Hippocampal formation (tissue), 2 donors: ENCODE data around the gene CCDC88B.

Experiments used
- DNase-seq, 2 donors: peaks; one replicate each; lab custom pipeline; 2025; lab: John Stamatoyannopoulos, UW

Gene CCDC88B

DNA sequence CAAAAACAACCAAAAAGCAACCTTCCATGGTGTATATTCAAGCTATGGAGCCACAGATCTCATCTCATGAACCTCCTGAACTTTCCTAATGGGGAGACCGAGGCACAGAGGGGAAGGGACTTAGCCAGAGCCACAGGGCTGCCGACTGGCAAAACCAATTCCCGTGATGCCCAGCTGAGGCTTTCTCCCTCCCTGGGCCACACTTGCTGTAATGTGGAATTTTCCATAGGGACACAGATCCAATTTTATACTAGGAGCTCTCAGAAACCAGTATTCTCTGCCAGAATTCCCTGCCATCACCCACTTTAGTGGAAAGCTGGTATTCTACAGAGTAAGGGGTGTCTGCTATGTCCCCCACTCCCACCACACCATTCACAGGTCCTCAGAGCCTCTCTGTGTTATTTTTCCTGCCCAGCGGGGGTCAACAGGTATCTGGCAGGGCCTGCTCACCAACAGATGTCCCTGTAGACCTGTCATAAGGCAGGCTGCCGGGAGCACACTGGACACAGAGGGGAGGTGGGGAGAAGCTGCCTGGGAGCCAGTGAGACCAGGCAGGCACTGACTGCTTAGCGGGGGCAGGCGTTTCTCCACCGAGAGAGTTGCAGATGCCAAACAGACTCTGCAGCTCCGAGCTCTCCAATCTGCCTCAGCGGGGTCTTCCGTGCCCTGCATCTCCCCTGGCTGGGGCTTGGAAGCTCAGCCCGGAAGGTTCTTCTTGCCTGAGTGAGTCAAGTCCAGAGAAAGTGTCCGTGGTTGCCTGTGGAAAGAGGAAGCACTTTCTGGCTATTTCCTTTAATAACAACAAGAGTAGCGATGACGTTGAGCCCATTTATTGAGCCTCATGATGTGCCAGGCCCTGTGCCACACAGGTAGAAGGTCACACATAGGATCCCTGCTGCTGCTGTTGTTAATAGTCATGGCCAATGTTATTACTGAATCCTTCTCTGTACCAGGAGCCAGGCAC is 45.3 kb downstream of the CCDC88B start:
- DNase-seq = no peak

DNA sequence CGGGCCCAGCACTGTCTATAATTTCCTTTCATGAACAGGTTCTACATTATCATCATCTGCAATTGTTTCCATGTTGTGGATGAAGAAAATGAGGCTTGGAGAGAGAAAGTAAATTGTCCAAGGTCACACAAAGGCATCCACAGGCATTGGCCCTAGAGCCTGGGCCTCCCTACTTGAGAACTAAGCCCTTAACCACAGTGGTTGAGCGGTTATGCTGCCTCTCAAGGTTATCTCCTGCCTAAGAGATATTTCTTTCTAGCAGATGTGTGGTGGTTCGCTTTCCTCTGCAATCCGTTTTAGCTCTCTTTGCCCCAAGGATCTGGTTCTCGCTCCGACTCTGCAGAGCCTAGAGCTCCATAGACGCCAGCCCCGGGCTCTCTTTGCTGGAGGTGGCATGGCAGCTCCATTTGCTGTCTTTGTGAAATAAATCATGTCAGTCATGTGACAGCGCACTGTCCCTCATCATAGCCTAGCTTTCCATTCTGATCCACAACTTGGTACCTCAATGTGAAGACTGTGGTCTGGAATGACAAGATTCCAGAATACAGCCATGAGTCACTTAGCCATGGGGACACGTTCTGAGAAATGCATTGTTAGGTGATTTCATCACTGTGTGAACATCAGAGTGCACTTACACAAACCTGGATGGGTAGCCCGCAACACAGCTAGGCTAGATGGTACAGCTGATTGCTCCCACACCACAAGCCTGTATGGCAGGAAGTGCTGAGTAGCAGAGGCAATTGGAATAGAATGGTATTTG is 46.1 kb downstream of the CCDC88B start:
- DNase-seq = no peak

DNA sequence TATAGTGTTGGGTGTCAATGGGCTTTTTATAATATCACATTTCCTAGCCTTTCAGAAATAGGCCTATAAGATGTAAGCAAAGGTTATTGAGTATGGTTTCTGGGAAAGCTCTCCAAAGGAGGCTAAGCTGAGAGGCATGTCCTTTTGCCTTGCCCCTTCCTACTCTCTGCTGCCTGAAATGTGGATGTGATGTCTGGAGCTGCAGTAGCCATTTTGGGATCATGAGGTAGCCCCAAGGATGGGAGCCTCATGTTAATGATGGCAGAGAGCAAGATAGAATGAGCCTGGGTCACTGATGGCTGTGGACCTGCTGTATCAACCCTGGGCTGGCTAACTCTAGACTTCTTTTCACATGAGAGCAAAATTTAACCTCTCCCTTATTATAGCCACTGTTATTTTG is 47.9 kb downstream of the CCDC88B start:
- DNase-seq = no peak

DNA sequence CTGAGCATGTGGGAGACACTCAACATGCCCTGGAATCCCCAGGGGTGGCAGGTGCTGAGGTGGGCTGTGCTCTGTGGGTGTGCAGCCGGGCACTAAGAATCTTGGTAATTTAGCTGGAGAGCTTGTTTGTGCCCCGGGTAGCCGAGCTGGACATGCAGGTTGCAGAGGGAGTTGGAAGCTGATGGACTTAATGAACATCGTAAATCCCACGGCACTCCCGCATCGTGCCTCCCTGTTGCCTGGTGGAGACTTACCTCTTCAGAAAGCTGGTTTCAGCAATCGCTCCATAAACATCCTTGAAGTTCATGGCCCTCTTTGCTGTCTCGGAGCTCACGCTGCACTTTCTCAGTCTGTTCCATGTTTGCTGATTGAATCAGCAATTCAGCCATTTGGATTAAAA is 48.9 kb downstream of the CCDC88B start:
- no peak for DNase-seq

DNA sequence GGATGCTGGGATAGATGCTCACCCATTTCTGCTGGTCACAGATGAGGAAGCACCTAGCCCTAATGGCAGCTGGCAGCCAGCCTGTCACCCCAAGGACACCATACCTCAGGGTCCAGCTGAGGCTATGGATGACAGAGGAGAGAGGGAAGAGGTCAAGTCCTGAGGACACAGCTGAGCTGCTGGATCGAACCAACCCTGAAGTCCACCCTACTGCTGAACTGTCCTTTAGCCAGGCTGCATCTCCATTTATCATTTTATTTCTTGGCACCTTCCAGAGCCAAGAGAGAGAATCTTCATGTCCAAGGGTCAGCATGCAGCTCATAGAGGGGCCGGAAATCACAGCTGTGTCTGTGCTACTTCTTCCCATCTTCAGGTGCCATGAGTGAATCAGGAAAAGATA is 49.8 kb downstream of the CCDC88B start:
- DNase-seq = no peak

DNA sequence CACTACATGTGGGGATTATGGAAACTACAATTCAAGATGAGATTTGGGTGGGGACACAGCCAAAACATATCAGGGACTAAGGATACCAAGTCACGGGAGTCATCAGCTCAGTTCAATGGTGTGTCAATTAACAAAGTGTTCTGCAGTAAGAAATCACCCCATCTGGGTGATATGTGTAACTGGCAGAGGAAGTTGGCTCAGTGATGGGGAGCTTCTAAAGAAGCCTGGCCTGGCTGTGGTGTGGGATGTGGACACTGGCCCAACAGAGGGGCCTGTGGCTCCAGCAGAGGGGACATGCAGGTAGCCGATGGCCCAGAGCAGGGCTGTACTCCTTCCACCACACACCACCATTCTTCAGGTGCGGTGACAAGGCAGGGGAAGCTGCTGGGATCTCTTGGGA is 50.6 kb downstream of the CCDC88B start:
- no peak for DNase-seq

DNA sequence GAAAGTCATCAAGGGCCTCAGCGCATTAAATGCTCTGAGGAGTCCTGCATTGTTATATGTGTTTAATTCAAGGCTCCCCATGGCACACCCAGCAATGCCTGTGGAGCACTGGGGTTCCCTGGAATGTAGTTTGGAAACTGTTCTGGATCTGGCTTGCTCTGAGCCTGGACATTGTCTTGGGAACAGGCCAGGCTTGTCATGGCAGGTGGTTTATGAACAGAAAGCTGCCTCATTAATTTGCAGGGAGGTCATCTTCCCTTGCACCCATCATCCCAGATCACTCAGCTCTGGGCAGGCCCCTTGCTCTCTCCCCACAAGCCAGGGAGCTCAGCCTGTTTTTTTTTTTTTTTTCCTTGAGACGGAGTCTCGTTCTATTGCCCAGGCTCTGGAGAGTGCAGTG is 51.8 kb downstream of the CCDC88B start:
- DNase-seq = no peak

DNA sequence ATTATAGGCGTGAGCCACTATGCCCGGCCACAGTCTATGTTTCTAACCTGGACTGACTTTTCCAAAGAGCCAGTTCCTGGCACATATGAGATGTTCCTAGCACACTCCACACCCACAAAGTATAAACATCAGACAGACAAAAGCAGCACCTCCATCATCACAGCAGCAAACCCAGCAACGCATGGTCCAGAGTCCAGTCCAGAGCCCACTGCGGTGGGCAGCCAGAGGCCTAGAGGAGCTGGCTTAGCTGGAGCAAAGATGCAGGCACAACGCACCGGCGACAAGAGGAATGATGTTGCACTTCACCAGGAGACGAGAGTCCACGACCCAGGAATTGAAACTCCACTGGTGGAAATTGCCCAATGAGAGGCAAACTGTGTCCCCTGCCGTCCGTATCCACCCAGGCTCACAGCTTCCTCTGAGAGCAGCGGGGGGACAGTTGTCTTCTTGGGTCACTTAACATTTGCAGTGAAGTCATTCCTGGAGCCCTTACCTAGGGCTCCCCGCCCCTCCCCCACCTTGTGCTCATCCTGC is 55.6 kb downstream of the CCDC88B start:
- peak in 1 of 2 donors; percentile 15 for DNase-seq

DNA sequence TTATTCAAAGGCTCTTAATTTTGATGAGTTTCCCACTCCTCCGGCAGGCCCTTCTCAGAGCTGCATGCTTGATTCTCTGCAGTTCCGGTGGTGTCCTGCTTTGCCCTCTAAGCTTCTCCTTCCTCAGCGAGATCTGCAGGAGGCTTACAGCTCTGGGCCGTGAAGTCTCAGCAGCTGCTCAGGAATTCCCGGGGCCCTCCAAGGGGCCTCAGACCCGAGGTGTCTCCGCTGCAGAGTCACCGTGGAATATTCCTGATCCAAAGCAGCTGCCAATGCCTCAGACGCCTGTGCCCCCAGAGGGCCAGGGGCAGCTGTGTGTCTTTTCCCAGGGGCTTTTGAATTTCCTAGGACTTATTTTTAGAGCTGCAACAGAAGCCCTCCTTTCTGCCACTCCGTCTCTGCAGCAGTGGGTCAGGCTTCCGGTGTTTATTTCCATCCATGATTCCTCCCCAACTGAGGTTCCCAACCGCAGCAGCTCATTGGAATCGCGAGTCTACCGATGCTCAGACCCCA is 56.1 kb downstream of the CCDC88B start:
- DNase-seq = no peak

DNA sequence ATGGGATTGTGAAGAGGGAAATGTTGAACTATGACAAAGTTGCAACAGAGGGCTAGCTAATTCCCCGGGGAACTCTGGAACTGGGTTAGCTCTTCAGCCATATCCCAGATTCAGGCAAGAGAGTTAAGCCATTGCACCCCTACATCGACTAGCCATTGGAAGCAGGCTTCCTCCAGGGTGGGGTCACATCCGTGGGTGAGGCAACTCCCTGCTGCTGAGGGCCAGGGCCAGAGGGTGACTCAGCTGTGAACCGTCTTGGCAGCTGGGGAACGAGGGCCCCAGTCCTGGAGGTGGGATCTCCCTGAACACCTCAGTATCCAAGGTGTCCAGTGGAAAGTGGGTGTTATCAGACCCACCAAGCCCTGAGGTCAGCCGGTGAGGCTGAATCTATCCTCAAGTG is 60.1 kb downstream of the CCDC88B start:
- no peak for DNase-seq

DNA sequence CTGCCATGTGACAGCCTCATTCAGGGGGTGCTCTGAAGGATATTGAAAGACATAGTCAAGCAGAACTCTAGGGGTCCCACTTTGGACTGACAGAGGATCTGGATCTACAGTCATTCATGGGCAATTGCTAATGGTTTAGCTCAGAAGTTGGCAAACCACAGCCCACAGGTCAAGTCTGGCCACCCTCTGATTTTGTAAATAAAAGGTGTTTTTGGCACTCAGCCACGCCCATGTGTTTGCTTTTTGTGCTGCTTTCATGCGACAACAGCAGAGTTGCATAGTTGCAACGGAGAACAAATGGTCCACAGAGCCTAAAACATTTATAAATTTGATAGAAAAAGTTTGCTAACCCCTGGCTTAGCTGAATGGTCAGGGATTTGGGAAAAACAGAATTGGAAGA is 60.7 kb downstream of the CCDC88B start:
- no peak for DNase-seq

DNA sequence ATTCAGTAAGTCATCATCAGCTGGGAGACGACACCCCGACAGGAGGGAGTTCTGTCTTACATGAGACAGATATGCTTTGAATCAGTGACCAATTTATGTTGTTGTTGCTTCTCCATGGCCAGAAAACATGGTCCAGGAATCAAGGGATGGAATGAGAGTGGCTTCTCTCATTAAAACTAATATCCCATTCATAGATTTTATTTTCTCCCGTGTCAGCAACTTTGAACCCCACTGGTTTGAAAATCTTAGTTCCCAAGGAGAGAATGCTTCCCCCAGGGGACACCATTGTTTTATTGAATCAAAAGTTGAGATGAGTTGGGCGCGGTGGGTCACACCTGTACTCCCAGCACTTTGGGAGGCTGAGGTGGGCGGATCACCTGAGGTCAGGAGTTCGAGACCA is 61.8 kb downstream of the CCDC88B start:
- DNase-seq = no peak

DNA sequence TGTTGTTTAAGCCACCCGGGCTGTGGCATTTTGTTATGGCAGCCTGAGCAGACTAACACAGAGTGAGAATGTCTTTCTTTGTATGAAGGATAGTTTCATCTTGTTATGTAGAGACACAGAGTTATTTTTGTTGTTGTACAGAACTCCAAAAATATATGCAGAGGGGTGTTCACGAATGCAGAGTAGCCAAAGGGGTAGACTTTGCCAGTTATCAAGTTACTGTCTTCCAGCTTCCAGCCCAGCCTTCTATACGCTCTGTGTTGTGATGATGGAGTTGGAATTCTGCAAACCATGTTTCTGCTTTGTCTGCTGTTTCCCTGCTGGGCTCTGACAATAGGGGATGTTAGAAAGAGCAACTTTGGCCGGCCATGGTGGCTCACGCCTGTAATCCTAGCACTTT is 63.1 kb downstream of the CCDC88B start:
- DNase-seq = no peak

DNA sequence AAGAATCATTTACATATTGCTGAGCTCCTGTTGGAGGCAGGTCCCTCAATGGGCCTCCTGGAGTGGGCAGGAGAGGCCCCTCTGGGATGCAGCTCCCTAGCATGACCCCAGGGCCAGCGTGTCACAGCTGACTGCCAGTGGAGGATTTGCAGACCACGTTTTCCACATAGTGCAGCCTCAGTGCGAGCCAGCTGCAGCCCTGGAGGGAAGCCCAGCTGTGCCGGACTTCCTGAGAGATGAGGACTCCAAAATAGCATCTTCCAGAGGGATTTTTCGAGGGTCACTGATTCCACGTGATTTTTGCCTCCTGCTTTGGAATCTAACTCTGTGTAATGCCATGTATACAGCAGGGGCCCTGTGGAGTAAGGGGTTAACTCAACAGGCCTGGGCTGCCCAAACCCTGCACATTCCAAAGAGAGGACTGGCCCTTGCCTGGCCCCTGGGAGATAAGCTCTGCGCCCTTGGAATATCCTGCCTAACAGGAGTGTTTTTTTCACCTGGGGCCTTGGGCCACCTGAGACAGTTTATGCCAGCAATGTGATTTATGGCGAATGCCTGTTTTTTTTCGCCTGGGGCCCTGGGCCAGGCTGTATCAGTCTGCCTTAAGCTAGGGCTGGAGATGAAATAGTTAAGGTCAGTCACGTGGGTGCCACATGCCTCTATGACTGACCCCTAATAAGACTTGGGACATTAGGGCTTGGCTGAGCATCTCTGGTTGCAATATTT is 66.4 kb downstream of the CCDC88B start:
- no peak for DNase-seq
